ENCODE data around the gene CLIC5. TPM values are rescaled to one million over a fixed set of nuclear protein-coding genes. Genes with fewer than 3 reads are reported as not detected.

CLIC5 gene
- polyA plus RNA-seq, 1 donor from 2014 or later: 0.22 TPM

DNA sequence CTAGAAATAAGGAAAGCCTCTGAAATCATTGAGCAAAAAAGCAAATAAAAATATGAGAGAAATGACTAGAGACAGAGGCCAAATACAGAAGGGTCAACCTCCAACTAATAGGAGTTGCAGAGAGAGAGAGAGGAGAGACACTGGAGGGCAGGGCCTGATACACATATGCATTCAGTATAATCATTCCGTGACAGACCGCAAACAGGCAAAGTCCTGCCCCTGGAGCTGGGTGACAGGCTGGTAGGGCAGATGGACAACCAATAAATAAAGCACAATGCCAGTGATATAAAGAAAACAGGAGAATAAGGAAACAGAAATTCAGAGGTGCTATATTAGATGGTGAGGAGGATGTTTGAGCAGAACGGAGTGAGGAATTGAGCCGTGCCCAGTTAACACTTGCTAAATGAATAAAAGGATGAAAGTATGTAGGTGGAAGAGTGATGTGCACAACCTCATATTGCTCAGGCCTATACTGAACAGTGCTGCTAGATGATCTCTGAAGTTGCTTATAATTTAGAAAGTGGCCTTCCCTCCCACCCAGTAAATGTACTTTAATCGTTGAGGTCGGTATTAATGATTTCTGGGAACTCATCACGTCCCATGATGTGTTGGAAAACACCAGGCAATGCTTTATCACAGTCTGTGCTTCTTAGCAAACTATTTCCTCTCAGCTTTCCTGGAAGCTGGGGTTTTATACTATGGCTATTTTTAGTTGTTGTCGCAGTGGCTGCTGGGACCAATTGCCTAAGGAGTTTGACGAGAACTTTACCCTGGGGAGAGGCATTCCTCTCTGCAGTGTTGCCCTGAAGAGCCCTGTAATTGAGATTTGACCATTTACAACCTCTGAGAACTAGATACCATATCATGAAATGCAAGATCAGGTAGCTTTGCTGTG lies 37.6 kb upstream of the CLIC5 start:
- Histone ChIP-seq H3K9me2 (ENCODE audit: insufficient read depth, low read length) (no peaks in the 10 kb centered on the region), H3K9ac (ENCODE audit: low read length) (no peak overlapping the region), H3K4me3 (ENCODE audit: low read length) (no peak overlapping the region), H3K27me3 (ENCODE audit: insufficient read depth, low read depth, low read length) (no peaks in the 10 kb centered on the region), H2AFZ (ENCODE audit: low read depth, low read length) (no peak overlapping the region), H3K4me2 (ENCODE audit: low read length) (no peak overlapping the region), H3K27ac (ENCODE audit: low read length) (no peak overlapping the region), H3F3A (ENCODE audit: insufficient read depth, low read length, poor library complexity, severe bottlenecking) (no peaks in the 10 kb centered on the region), H4K20me1 (ENCODE audit: insufficient read depth) (no peaks in the 10 kb centered on the region), H3K79me2 (replicated peaks; ENCODE audit: insufficient read depth, low read length) (no peaks in the 10 kb centered on the region), H3K9me3 (ENCODE audit: low read length) (peaks cover 3% of the 10 kb centered on the region), H3K36me3 (ENCODE audit: insufficient read depth, low read length) (no peaks in the 10 kb centered on the region)
- TF ChIP-seq, protein P1, sequence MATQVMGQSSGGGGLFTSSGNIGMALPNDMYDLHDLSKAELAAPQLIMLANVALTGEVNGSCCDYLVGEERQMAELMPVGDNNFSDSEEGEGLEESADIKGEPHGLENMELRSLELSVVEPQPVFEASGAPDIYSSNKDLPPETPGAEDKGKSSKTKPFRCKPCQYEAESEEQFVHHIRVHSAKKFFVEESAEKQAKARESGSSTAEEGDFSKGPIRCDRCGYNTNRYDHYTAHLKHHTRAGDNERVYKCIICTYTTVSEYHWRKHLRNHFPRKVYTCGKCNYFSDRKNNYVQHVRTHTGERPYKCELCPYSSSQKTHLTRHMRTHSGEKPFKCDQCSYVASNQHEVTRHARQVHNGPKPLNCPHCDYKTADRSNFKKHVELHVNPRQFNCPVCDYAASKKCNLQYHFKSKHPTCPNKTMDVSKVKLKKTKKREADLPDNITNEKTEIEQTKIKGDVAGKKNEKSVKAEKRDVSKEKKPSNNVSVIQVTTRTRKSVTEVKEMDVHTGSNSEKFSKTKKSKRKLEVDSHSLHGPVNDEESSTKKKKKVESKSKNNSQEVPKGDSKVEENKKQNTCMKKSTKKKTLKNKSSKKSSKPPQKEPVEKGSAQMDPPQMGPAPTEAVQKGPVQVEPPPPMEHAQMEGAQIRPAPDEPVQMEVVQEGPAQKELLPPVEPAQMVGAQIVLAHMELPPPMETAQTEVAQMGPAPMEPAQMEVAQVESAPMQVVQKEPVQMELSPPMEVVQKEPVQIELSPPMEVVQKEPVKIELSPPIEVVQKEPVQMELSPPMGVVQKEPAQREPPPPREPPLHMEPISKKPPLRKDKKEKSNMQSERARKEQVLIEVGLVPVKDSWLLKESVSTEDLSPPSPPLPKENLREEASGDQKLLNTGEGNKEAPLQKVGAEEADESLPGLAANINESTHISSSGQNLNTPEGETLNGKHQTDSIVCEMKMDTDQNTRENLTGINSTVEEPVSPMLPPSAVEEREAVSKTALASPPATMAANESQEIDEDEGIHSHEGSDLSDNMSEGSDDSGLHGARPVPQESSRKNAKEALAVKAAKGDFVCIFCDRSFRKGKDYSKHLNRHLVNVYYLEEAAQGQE (IDR thresholded peaks at IDR 0.05; ENCODE audit: borderline replicate concordance): no peak
- TF ChIP-seq SMC3 (conservative IDR thresholded peaks at IDR 0.05; ENCODE audit: poor library complexity) (no peak), TAF1 (IDR thresholded peaks at IDR 0.05; ENCODE audit: low read depth) (no peak)

DNA sequence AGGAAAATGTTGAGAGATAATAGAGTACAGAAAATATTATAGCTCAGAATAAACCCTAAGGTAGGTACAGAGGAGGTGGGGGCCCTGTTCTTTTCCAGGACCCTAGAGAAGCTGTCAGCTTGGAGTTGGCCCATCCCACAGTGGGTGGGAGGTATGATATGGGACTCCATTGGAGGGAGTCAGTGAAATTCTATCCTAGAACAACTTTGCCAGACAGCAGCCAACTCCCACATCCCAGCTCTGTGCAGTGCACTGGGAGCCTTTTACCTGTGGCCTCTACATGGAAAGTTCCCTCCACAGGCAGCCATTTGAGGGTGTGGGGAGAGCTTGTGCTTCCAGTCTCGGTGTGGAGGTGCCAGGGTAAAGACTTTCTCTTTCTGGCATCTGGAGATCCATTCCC lies 36.8 kb upstream of the CLIC5 start:
- Histone ChIP-seq H3K27me3 (ENCODE audit: insufficient read depth, low read depth, low read length) (no peaks in the 10 kb centered on the region), H3K9ac (ENCODE audit: low read length) (no peak overlapping the region), H3K9me2 (ENCODE audit: insufficient read depth, low read length) (no peaks in the 10 kb centered on the region)

More for the DNA sequence above, 36.8 kb upstream of the CLIC5 start:
- no peaks in the 10 kb centered on the region for H3F3A ChIP-seq (ENCODE audit: insufficient read depth, low read length, poor library complexity, severe bottlenecking)
- H3K9me3 ChIP-seq (ENCODE audit: low read length): peaks cover under 1% of the 10 kb centered on the region
- no peak for TF ChIP-seq TAF1 (IDR thresholded peaks at IDR 0.05; ENCODE audit: low read depth)
- no peak for TF ChIP-seq MXI1 (conservative IDR thresholded peaks at IDR 0.05; ENCODE audit: poor library complexity, severe bottlenecking)
- TF ChIP-seq EP300 (conservative IDR thresholded peaks at IDR 0.05; ENCODE audit: poor library complexity, severe bottlenecking): no peak
- TF ChIP-seq, protein P1 (IDR thresholded peaks at IDR 0.05; ENCODE audit: borderline replicate concordance): no peak
- TF ChIP-seq POLR2AphosphoS5 (IDR thresholded peaks at IDR 0.05): no peak
- no peak for TF ChIP-seq SMC3 (conservative IDR thresholded peaks at IDR 0.05; ENCODE audit: poor library complexity)
- TF ChIP-seq, protein P2, sequence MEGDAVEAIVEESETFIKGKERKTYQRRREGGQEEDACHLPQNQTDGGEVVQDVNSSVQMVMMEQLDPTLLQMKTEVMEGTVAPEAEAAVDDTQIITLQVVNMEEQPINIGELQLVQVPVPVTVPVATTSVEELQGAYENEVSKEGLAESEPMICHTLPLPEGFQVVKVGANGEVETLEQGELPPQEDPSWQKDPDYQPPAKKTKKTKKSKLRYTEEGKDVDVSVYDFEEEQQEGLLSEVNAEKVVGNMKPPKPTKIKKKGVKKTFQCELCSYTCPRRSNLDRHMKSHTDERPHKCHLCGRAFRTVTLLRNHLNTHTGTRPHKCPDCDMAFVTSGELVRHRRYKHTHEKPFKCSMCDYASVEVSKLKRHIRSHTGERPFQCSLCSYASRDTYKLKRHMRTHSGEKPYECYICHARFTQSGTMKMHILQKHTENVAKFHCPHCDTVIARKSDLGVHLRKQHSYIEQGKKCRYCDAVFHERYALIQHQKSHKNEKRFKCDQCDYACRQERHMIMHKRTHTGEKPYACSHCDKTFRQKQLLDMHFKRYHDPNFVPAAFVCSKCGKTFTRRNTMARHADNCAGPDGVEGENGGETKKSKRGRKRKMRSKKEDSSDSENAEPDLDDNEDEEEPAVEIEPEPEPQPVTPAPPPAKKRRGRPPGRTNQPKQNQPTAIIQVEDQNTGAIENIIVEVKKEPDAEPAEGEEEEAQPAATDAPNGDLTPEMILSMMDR (IDR thresholded peaks at IDR 0.05; ENCODE audit: poor library complexity, severe bottlenecking): no peak
- TF ChIP-seq RAD21 (conservative IDR thresholded peaks at IDR 0.05): no peak
- no peak for TF ChIP-seq EZH2 (IDR thresholded peaks at IDR 0.05; ENCODE audit: borderline replicate concordance, insufficient read depth, low read length, poor library complexity, severe bottlenecking)
- no peaks in the 10 kb centered on the region for H4K20me1 ChIP-seq (ENCODE audit: insufficient read depth)
- no peak overlapping the region for H3K4me3 ChIP-seq (ENCODE audit: low read length)
- H2AFZ ChIP-seq (ENCODE audit: low read depth, low read length): no peak overlapping the region
- H3K36me3 ChIP-seq (ENCODE audit: insufficient read depth, low read length): no peaks in the 10 kb centered on the region
- no peaks in the 10 kb centered on the region for H3K79me2 ChIP-seq (replicated peaks; ENCODE audit: insufficient read depth, low read length)
- no peak overlapping the region for H3K27ac ChIP-seq (ENCODE audit: low read length)
- H3K4me2 ChIP-seq (ENCODE audit: low read length): no peak overlapping the region
